ENCODE measurements around the gene LRMDA. TPM values are rescaled to one million over a fixed set of nuclear protein-coding genes. Genes with fewer than 3 reads are reported as not detected.
A peak's percentile ranks its signal among the peaks of the same experiment; 100 is the strongest.

LRMDA gene
- total RNA-seq, 1 donor = 32.6 TPM

- no peak for DNase-seq (ENCODE audit: low read depth in 2 of 3, low spot score in 2 of 3)
Measured at GRCh38 chr10:76298329-76298728, 866.9 kb downstream of the LRMDA start.

- no peak for DNase-seq (ENCODE audit: low read depth in 2 of 3, low spot score in 2 of 3)
Measured at GRCh38 chr10:76299501-76299900, 868.1 kb downstream of the LRMDA start.

GRCh38 chr10:76301211-76301610 lies 869.8 kb downstream of the LRMDA start:
- no peak for DNase-seq (ENCODE audit: low read depth in 2 of 3, low spot score in 2 of 3)

- no peak for DNase-seq (ENCODE audit: low read depth in 2 of 3, low spot score in 2 of 3)
Measured at GRCh38 chr10:76301950-76302349, 870.5 kb downstream of the LRMDA start.

- DNase-seq (ENCODE audit: low read depth in 2 of 3, low spot score in 2 of 3) = no peak
Measured at GRCh38 chr10:76302481-76302880, 871.1 kb downstream of the LRMDA start.

GRCh38 chr10:76302961-76303630 lies 871.7 kb downstream of the LRMDA start:
- DNase-seq (ENCODE audit: low read depth in 2 of 3, low spot score in 2 of 3) = peak in 1 of 3 donors; percentile 71

GRCh38 chr10:76303682-76304316 lies 872.4 kb downstream of the LRMDA start:
- DNase-seq (ENCODE audit: low read depth in 2 of 3, low spot score in 2 of 3) = peak in 2 of 3 donors; percentile 71 to 88

GRCh38 chr10:76305930-76306615 lies 874.6 kb downstream of the LRMDA start:
- no peak for DNase-seq (ENCODE audit: low read depth in 2 of 3, low spot score in 2 of 3)

GRCh38 chr10:76306856-76307255 lies 875.4 kb downstream of the LRMDA start:
- DNase-seq (ENCODE audit: low read depth in 2 of 3, low spot score in 2 of 3) = no peak

- DNase-seq (ENCODE audit: low read depth in 2 of 3, low spot score in 2 of 3) = no peak
Measured at GRCh38 chr10:76309070-76309469, 877.6 kb downstream of the LRMDA start.

GRCh38 chr10:76309741-76310587 lies 878.5 kb downstream of the LRMDA start:
- no peak for DNase-seq (ENCODE audit: low read depth in 2 of 3, low spot score in 2 of 3)

GRCh38 chr10:76310588-76311080 lies 879.2 kb downstream of the LRMDA start:
- no peak for DNase-seq (ENCODE audit: low read depth in 2 of 3, low spot score in 2 of 3)

- peak in 2 of 3 donors; percentile 21 to 56 for DNase-seq (ENCODE audit: low read depth in 2 of 3, low spot score in 2 of 3)
Measured at GRCh38 chr10:76311752-76312636, 880.6 kb downstream of the LRMDA start.

- DNase-seq (ENCODE audit: low read depth in 2 of 3, low spot score in 2 of 3) = no peak
Measured at GRCh38 chr10:76315240-76315639, 883.8 kb downstream of the LRMDA start.

- no peak for DNase-seq (ENCODE audit: low read depth in 2 of 3, low spot score in 2 of 3)
Measured at GRCh38 chr10:76316234-76316633, 884.8 kb downstream of the LRMDA start.

- no peak for DNase-seq (ENCODE audit: low read depth in 2 of 3, low spot score in 2 of 3)
Measured at GRCh38 chr10:76317078-76317477, 885.7 kb downstream of the LRMDA start.

- DNase-seq (ENCODE audit: low read depth in 2 of 3, low spot score in 2 of 3) = no peak
Measured at GRCh38 chr10:76318211-76318610, 886.8 kb downstream of the LRMDA start.

- DNase-seq (ENCODE audit: low read depth in 2 of 3, low spot score in 2 of 3) = no peak
Measured at GRCh38 chr10:76319661-76320060, 888.2 kb downstream of the LRMDA start.

- DNase-seq (ENCODE audit: low read depth in 2 of 3, low spot score in 2 of 3) = no peak
Measured at GRCh38 chr10:76324283-76324682, 892.9 kb downstream of the LRMDA start.

GRCh38 chr10:76327441-76327840 lies 896.0 kb downstream of the LRMDA start:
- DNase-seq (ENCODE audit: low read depth in 2 of 3, low spot score in 2 of 3) = no peak
